Measurements from ENCODE around the gene PANX2.
"Not testable (repeated sequence)": the region's sequence is repeated elsewhere in the genome, so short reads cannot be mapped to it uniquely, and the experiment has no call there.

The PANX2 gene

DNA sequence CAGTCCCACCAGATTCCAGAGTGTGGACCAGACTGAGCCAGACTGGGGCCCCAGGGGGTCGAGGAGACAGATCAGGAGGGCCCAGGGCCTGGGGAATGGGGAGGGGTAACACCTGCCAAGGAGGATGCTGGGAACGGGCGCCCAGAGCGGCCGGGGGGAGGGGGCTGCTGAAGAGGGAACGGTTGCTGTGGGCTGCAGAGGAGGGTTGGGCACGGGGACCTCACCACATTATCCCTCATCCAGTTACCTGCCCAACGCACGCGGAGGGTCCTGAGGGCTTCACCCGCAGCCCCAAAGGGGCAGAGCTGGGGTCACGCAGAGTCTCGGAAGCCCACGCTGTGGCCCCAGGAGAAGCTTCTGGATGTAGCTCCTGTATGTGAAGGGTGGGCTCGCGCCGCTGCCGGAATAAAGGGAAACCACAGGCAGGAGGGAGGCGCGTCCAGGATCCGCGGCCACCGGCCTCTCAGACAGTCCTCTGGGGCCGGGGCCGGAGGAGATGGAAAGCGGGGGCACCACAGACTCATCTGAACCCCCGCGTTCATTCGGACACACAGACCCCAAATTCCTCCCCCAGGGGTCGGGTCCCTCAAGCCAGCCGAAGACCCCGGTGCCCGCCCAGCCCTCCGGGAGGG, 29.4 kb downstream of the PANX2 start:
- DNase-seq (ENCODE audit: low read depth): no peak

GRCh38 chr22:50200461-50201190, 30.1 kb downstream of the PANX2 start, which contains the start of gene SELENOO:
Gene SELENOO (plus strand): TSS chr22:50201011. CDS start chr22:50201037, 26 bp downstream.
- peak; percentile 85 for DNase-seq (ENCODE audit: low read depth)

DNA sequence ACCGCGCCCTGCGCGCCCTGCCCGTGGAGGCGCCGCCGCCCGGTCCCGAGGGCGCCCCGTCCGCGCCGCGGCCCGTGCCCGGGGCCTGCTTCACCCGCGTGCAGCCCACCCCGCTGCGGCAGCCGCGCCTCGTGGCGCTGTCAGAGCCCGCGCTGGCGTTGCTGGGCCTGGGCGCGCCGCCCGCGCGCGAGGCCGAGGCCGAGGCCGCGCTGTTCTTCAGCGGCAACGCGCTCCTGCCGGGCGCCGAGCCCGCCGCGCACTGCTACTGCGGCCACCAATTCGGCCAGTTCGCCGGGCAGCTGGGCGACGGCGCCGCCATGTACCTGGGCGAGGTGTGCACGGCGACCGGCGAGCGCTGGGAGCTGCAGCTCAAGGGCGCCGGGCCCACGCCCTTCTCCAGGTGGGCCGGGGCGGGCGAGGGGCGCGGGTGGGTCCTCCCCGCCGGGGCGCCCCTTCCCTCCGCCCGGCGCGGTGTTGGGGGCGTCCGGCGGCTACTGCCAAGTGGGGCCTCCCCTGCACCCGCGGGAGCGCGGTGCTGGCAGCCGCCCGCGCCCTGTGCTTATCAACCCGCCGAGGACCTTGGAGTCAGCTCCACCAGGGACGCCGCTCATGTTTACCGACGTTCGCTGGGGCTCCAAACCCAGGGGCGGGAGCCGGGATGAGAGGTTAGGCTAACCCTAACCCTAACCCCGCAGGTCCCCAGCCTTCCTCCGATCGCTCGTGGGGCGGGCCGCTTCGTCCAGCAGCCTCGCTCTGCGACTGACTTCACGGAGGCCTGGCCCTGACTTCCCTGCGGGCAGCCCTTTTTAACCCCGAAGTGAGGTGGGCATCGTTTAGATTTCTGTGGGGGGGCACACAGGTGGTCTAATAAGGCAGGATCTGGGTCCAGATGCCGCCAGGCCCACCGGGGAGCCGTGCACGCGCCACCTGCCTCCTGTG, 30.9 kb downstream of the PANX2 start:
- no peak for DNase-seq (ENCODE audit: low read depth)

GRCh38 chr22:50202130-50202666, 31.7 kb downstream of the PANX2 start:
- DNase-seq (ENCODE audit: low read depth): no peak

- DNase-seq (ENCODE audit: low read depth): no peak
These were observed 32.8 kb downstream of the PANX2 start for GRCh38 chr22:50203288-50203687.

DNA sequence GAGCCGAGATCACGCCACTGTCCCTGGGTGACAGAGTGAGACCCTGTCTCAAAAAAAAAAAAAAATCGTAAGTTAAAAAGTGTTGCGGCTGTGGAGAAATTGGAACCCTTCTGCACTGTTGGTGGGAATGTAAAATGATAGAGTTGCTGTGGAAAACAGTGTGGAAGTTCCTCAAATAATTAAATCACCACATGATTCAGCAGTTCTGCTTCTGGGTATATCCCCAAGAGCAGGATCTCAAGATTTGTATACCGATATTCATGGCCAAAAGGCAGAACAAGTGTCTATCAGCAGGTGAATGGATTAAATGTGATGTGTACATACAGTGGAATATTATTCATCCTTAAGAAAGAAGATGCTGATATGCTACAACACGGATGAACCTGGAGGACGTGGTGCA, 34.0 kb downstream of the PANX2 start:
- DNase-seq (ENCODE audit: low read depth): no peak

GRCh38 chr22:50204998-50205397, 34.5 kb downstream of the PANX2 start:
- DNase-seq (ENCODE audit: low read depth): not testable (repeated sequence)

GRCh38 chr22:50205781-50206569, 35.4 kb downstream of the PANX2 start:
- no peak for DNase-seq (ENCODE audit: low read depth)

GRCh38 chr22:50206599-50206998, 36.1 kb downstream of the PANX2 start:
- DNase-seq (ENCODE audit: low read depth): no peak

DNA sequence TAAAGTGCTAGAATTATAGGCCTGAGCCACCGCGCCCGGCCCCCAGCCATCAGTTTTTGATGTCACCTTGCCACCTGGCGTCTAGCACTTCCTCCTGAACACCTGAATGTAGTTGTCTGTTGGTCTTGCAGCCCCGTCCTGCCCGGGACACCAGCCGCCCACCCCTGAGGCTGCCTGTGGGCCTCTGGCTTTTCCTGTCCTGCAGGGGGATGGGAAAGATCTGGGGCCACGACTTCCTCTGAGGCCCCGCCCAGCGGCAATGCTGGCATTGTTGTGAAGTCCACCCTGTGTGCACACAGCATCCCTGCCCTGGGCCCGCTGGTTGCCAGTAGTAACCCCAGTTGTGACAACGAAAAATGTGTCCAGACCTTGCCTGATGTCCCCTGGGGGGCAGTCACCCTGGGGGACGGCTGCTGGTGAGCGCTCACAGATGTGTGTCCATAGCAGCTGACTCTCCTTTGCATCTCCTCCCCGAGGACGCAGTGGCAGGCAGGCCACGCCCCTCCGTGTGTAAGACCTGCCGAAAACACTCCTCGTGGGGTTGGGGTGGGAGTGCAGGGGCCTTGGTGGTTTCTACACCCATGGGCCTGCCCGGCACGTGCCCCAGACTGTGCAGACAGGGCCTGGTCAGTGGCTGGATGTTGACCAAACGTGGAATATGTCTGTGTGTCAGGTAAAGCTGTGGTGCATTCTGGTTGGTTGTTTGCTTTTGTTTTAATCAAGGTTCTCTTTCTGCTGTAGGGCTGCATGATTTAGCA, 37.0 kb downstream of the PANX2 start:
- DNase-seq (ENCODE audit: low read depth): no peak

GRCh38 chr22:50208430-50208938, 38.0 kb downstream of the PANX2 start:
- no peak for DNase-seq (ENCODE audit: low read depth)

- DNase-seq (ENCODE audit: low read depth): no peak
These were observed 38.7 kb downstream of the PANX2 start for GRCh38 chr22:50208939-50209892.

DNA sequence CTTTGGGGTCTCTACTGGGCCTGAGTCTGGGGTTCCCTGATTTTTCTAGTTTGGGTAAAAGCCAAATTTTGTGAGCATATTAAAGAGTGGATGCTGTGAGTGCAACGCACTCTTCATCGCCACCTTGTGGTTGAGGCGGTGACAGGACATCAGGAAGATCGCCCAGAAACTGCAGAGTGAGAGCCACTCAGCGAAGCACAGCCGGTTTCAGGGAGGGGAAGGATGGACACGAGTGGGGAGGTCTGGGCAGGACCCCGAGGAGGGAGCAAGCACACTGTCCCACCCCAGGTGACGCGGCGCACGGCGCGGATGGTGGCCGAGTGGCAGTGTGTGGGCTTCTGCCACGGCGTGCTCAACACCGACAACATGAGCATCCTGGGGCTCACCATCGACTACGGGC, 39.4 kb downstream of the PANX2 start:
- DNase-seq (ENCODE audit: low read depth): peak; percentile 42

DNA sequence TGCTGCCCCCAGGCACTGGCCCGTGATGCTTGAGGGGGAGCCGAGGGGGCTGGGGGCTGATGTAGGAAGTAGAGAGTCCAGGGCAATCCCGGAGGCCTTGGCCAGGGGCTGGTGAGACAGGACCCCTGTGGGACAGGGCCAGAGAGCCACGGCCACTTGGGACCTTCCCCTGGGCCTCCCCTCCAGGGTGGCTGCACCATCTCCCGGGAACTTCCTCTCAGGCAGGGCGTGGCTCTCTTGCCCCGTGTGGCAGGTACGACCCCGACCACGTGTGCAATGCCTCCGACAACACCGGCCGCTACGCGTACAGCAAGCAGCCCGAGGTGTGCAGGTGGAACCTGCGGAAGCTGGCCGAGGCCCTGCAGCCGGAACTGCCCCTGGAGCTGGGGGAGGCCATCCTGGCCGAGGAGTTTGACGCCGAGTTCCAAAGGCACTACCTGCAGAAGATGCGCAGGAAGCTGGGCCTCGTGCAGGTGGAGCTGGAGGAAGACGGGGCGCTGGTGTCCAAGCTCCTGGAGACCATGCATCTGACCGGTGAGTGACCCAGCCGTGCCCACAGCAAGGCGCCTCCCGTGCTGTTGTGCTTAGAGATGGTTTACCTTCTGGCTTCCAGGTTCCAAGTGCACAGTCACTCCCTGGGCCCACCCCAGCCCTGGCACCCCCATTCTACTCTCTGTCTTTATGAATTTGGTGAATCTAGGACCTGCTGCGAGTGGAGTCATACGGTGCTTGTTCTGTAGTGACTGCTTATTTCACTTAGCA, 40.0 kb downstream of the PANX2 start:
- no peak for DNase-seq (ENCODE audit: low read depth)

- no peak for DNase-seq (ENCODE audit: low read depth)
These were observed 40.6 kb downstream of the PANX2 start for GRCh38 chr22:50211147-50211546.

- DNase-seq (ENCODE audit: low read depth): no peak
These were observed 42.7 kb downstream of the PANX2 start for GRCh38 chr22:50213263-50213662.

GRCh38 chr22:50215297-50216054, 44.9 kb downstream of the PANX2 start:
- no peak for DNase-seq (ENCODE audit: low read depth)

All from activated T-helper 9 cell treated with anti-CD3 and anti-CD28 coated beads, Interleukin-2, amount 50 U/mL, for 16 hours (primary cell).